Measurements from ENCODE around the gene ANKRD44. TPM values are rescaled to one million over a fixed set of nuclear protein-coding genes. Genes with fewer than 3 reads are reported as not detected.

ANKRD44 gene
- total RNA-seq, 1 donor from 2014 or later, result 4.3 TPM

- H3K36me3 ChIP-seq (ENCODE audit: control insufficient read depth, insufficient read depth, low read length), result no peaks in the 10 kb centered on the region
- no peak for DNase-seq (ENCODE audit: low read depth)
- TF ChIP-seq CTCF (IDR thresholded peaks at IDR 0.05; ENCODE audit: insufficient read depth, low read length, poor library complexity, severe bottlenecking), result no peak
- no peaks in the 10 kb centered on the region for H3K27me3 ChIP-seq (ENCODE audit: control insufficient read depth, insufficient read depth, low read length)
- H3K4me3 ChIP-seq (ENCODE audit: low read depth, low read length), result no peak overlapping the region
Measured at GRCh38 chr2:197128126-197128525, 182.5 kb downstream of the ANKRD44 start.

- no peak overlapping the region for H3K4me3 ChIP-seq (ENCODE audit: low read depth, low read length)
- H3K27me3 ChIP-seq (ENCODE audit: control insufficient read depth, insufficient read depth, low read length), result no peaks in the 10 kb centered on the region
- no peak for TF ChIP-seq CTCF (IDR thresholded peaks at IDR 0.05; ENCODE audit: insufficient read depth, low read length, poor library complexity, severe bottlenecking)
- no peak for DNase-seq (ENCODE audit: low read depth)
- peaks cover 1% of the 10 kb centered on the region for H3K36me3 ChIP-seq (ENCODE audit: control insufficient read depth, insufficient read depth, low read length)
Measured at GRCh38 chr2:197126630-197127352, 183.8 kb downstream of the ANKRD44 start.

- H3K27me3 ChIP-seq (ENCODE audit: control insufficient read depth, insufficient read depth, low read length), result no peaks in the 10 kb centered on the region
- no peak for TF ChIP-seq CTCF (IDR thresholded peaks at IDR 0.05; ENCODE audit: insufficient read depth, low read length, poor library complexity, severe bottlenecking)
- H3K4me3 ChIP-seq (ENCODE audit: low read depth, low read length), result no peak overlapping the region
- DNase-seq (ENCODE audit: low read depth), result no peak
- H3K36me3 ChIP-seq (ENCODE audit: control insufficient read depth, insufficient read depth, low read length), result peaks cover 1% of the 10 kb centered on the region
Measured at GRCh38 chr2:197124639-197125390, 185.8 kb downstream of the ANKRD44 start.

GRCh38 chr2:197122821-197123220 lies 187.8 kb downstream of the ANKRD44 start:
- Histone ChIP-seq H3K36me3 (ENCODE audit: control insufficient read depth, insufficient read depth, low read length) (peaks cover 1% of the 10 kb centered on the region), H3K27me3 (ENCODE audit: control insufficient read depth, insufficient read depth, low read length) (no peaks in the 10 kb centered on the region), H3K4me3 (ENCODE audit: low read depth, low read length) (no peak overlapping the region)
- TF ChIP-seq CTCF (IDR thresholded peaks at IDR 0.05; ENCODE audit: insufficient read depth, low read length, poor library complexity, severe bottlenecking), result no peak
- DNase-seq (ENCODE audit: low read depth), result no peak

GRCh38 chr2:197121756-197122385 lies 188.7 kb downstream of the ANKRD44 start:
- no peak for DNase-seq (ENCODE audit: low read depth)
- Histone ChIP-seq H3K36me3 (ENCODE audit: control insufficient read depth, insufficient read depth, low read length) (peaks cover 1% of the 10 kb centered on the region), H3K27me3 (ENCODE audit: control insufficient read depth, insufficient read depth, low read length) (no peaks in the 10 kb centered on the region), H3K4me3 (ENCODE audit: low read depth, low read length) (no peak overlapping the region)
- TF ChIP-seq CTCF (IDR thresholded peaks at IDR 0.05; ENCODE audit: insufficient read depth, low read length, poor library complexity, severe bottlenecking), result no peak

Measured in kidney epithelial cell (primary cell).